KOPT-K1 (cell line): ENCODE results near the gene MR1.

Source experiments
- H3K27ac ChIP-seq: fragments of 200-600 bp; sonication (generic); 2 replicates; pipeline ENCODE4 v1.5.1; 2016; ENCODE audit warnings: antibody characterized with exemption, mild to moderate bottlenecking, low read depth, low read length; ENCODE audit not compliant: poor library complexity, severe bottlenecking
- H3K36me3 ChIP-seq: fragments of 200-600 bp; sonication (generic); 2 replicates; pipeline ENCODE4 v1.5.1; 2017; ENCODE audit warnings: antibody characterized with exemption, mild to moderate bottlenecking, low read length, moderate library complexity; ENCODE audit not compliant: insufficient read depth
- H3K9me3 ChIP-seq: fragments of 200-600 bp; sonication (generic); 2 replicates; pipeline ENCODE4 v1.5.1; 2017; ENCODE audit warnings: antibody characterized with exemption, low read length, mild to moderate bottlenecking; ENCODE audit not compliant: insufficient read depth, poor library complexity, severe bottlenecking

Gene MR1

GRCh38 chr1:181100015-181100905, 66.5 kb downstream of the MR1 start:
- Histone ChIP-seq H3K9me3 (no peaks in the 10 kb centered on the region), H3K36me3 (peaks cover under 1% of the 10 kb centered on the region), H3K27ac (no peak overlapping the region)

GRCh38 chr1:181100934-181101333, 67.2 kb downstream of the MR1 start:
- Histone ChIP-seq H3K9me3 (no peaks in the 10 kb centered on the region), H3K36me3 (no peaks in the 10 kb centered on the region), H3K27ac (no peak overlapping the region)

GRCh38 chr1:181101581-181102226, 67.9 kb downstream of the MR1 start:
- no peaks in the 10 kb centered on the region for H3K36me3 ChIP-seq
- H3K27ac ChIP-seq: no peak overlapping the region
- no peaks in the 10 kb centered on the region for H3K9me3 ChIP-seq

GRCh38 chr1:181102841-181103240, 69.1 kb downstream of the MR1 start:
- no peak overlapping the region for H3K27ac ChIP-seq
- no peaks in the 10 kb centered on the region for H3K36me3 ChIP-seq
- H3K9me3 ChIP-seq: no peaks in the 10 kb centered on the region

GRCh38 chr1:181103399-181103798, 69.6 kb downstream of the MR1 start:
- H3K27ac ChIP-seq: peak overlapping the region; percentile 29

GRCh38 chr1:181104042-181104789, 70.4 kb downstream of the MR1 start:
- Histone ChIP-seq H3K9me3 (no peaks in the 10 kb centered on the region), H3K36me3 (no peaks in the 10 kb centered on the region), H3K27ac (peak overlapping the region; percentile 88)

More at GRCh38 chr1:181103399-181103798, 69.6 kb downstream of the MR1 start:
- Histone ChIP-seq H3K36me3 (no peaks in the 10 kb centered on the region), H3K9me3 (no peaks in the 10 kb centered on the region)

- Histone ChIP-seq H3K9me3 (no peaks in the 10 kb centered on the region), H3K36me3 (no peaks in the 10 kb centered on the region), H3K27ac (peak overlapping the region; percentile 88)
Observed at GRCh38 chr1:181104790-181105133, 71.0 kb downstream of the MR1 start.

GRCh38 chr1:181105134-181106021, 71.6 kb downstream of the MR1 start:
- peak overlapping the region; percentile 88 for H3K27ac ChIP-seq
- no peaks in the 10 kb centered on the region for H3K36me3 ChIP-seq
- H3K9me3 ChIP-seq: no peaks in the 10 kb centered on the region

- no peaks in the 10 kb centered on the region for H3K9me3 ChIP-seq
- peak overlapping the region; percentile 22 for H3K27ac ChIP-seq
- no peaks in the 10 kb centered on the region for H3K36me3 ChIP-seq
Observed at GRCh38 chr1:181106022-181106312, 72.2 kb downstream of the MR1 start.

- Histone ChIP-seq H3K36me3 (no peaks in the 10 kb centered on the region), H3K9me3 (no peaks in the 10 kb centered on the region), H3K27ac (no peak overlapping the region)
Observed at GRCh38 chr1:181106479-181106878, 72.7 kb downstream of the MR1 start.

GRCh38 chr1:181107711-181108110, 73.9 kb downstream of the MR1 start:
- H3K36me3 ChIP-seq: no peaks in the 10 kb centered on the region
- no peaks in the 10 kb centered on the region for H3K9me3 ChIP-seq
- no peak overlapping the region for H3K27ac ChIP-seq

GRCh38 chr1:181108304-181108867, 74.6 kb downstream of the MR1 start:
- Histone ChIP-seq H3K36me3 (no peaks in the 10 kb centered on the region), H3K9me3 (no peaks in the 10 kb centered on the region), H3K27ac (no peak overlapping the region)

- no peaks in the 10 kb centered on the region for H3K9me3 ChIP-seq
Observed at GRCh38 chr1:181110013-181110412, 76.2 kb downstream of the MR1 start.

More at GRCh38 chr1:181110013-181110412, 76.2 kb downstream of the MR1 start:
- Histone ChIP-seq H3K27ac (no peak overlapping the region), H3K36me3 (no peaks in the 10 kb centered on the region)
